Left lobe of liver (tissue), 2 donors: ENCODE results near the gene TJP2. TPM values are rescaled to one million over a fixed set of nuclear protein-coding genes. Genes with fewer than 3 reads are reported as not detected.
"Not testable (repeated sequence)": the region's sequence is repeated elsewhere in the genome, so short reads cannot be mapped to it uniquely, and the experiment has no call there.

Experiments
- ATAC-seq: fragments of 200-7000 bp; cut with Tn5 transposase; one replicate; pipeline ENCODE4 v1.9.1; 2020; ENCODE audit warnings: mild to moderate bottlenecking, moderate library complexity
- DNase-seq: peaks from one replicate; pipeline ENCODE4 v3.0.0-alpha.2; 2020; ENCODE audit warnings: low spot score
- total RNA-seq: library from RNA; stranded (reverse); gene quantifications from one replicate; pipeline ENCODE4 v1.2.1, GENCODE V29; 2021
- donor health status: DM: no; HTN: no; CAD: no; lungs with moderate emphysema.
- donor health status: DM: no; HTN: yes; CAD: no.

Gene TJP2
- total RNA-seq, 1 donor from 2014 or later = 81.2 TPM

DNA sequence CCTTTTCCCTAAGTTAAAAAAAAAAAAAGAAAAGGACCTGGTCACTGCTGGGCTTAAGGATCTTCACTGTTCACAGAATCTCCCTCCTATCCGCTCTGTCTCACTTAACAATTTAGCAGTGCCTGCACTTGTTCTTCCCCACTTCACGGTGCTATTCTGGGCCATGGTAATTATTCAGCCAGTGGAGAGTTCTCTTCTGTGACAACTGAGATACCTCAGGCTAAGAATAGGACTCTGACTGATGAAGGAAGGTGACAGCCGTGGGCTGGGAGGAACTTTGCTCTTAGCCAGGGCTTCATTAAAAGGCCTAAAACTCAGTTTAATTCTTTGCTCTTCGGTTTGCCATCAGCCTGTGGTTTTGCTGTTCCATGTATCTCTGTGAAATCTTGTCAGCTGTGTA lies 99.1 kb downstream of the TJP2 start:
- no peak for ATAC-seq
- no peak for DNase-seq

DNA sequence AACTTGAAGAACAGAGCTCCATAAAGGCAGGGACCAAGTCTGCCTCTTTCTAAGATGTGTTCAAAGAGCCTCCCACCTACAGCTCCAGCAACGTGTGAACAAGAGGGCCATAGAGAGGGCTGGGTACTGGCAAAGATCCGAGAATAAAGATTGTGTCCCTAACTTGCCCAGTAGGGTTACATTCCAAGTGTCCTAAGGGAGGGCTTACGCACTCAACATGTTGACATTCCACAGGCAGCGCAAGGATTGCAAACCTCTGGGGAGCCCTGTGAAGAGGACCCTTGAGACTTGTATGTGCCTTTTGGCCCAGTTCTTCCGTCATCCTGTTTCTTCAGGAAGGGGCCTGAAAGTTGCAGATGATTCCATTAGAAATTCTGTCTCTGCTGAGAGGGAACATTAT lies 102.7 kb downstream of the TJP2 start:
- no peak for DNase-seq
- no peak for ATAC-seq

DNA sequence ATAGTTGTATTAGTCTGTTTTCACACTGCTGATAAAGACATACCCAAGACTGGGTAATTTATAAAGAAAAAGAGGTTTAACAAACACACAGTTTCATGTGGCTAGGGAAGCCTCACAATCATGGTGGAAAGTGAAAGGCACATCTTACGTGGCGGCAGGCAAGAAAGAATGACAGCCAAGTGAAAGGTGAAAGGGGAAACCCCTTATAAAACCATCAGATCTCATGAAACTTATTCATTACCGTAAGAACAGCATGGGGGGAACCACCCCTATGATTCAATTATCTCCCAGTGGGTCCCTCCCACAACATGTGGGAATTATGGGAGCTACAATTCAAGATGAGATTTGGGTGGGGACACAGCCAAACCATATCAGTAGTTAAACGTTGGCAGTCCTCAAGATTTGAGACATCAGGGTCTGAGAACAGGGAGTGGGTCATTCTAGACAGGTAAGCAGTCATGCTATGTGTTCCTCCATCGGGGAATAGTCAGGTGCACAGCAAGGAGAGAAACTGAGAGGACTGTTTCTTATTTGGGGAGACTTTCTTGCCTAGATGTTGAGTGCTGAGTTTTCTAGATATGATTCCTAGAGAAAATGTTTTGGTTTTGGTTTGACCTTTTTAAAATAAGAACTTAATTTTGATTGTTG lies 105.1 kb downstream of the TJP2 start:
- ATAC-seq = no peak
- no peak for DNase-seq

DNA sequence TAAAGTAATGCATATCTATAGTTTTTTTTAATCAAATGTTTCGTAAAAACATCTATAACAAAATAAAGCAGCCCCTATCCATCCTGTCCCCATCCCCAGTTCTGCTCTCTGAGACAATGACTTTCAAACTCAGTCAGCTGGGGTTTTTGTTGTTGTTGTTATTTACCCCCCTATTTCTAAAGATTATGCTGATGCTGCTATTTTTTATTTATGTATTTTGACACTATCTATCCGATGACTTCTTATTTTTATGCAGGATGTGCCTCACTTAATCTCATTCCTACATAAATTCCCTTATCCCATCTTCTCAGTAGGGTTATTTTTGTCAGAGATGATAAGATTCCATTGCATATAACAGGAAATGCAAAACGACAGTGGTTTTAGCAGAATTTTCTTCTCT lies 105.7 kb downstream of the TJP2 start:
- DNase-seq (no peak), ATAC-seq (no peak)

DNA sequence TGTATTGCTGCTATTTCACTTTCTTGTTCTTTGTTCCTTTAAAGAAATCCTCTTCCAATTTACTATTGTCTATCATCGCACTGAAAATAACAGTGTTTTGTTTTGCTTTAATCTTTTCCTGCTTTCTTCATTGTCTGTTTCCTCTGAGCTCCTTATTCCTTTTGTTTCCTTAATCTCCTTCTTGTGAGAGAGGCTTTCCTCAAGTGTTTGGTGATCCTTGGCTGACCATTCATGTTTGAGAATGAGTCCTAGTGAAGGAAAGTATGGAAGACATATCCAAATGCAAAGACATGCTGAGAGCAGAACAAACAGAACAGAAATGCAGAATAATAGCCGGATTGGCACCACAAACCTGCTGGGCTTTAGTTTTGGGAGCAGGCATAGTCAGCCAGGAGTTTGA lies 108.9 kb downstream of the TJP2 start:
- DNase-seq (no peak), ATAC-seq (no peak)

DNA sequence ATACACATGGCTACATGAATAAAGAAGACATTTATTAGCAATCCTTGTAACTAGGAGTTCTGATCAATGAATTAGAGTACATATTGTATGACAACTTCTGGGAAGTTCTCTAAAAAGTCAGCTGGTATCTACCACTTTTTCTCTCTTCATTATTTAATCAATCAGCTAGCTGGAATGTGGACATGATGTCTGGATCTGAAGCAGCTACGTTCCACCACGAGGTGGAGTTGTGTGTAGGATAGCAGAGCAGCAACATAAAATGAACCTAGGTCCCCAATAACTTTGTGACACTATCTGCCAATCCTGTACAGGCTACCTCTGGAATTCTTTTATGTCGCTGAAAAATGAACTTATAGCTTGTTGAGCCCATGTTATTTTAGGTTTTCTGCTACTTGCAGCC lies 118.0 kb downstream of the TJP2 start:
- no peak for DNase-seq
- ATAC-seq = no peak

DNA sequence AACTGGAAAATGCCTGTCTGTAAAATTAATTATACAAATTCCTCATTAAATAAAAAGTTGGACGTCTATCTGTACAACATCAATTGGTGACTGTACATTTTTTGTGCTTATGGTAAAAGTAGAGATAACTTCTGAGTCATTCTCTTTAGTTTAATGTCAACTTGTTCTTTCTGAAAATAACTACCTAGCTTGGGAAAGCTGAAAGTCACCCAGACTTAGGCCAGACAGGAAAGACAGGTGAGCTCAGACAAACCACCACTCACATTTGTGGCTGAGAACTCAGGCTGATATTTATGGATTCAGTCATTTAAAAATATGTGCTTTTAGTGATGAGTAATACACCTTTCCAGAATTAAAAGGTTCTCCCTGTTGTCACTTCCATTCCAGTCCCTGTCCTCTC lies 119.1 kb downstream of the TJP2 start:
- DNase-seq = no peak
- no peak for ATAC-seq

DNA sequence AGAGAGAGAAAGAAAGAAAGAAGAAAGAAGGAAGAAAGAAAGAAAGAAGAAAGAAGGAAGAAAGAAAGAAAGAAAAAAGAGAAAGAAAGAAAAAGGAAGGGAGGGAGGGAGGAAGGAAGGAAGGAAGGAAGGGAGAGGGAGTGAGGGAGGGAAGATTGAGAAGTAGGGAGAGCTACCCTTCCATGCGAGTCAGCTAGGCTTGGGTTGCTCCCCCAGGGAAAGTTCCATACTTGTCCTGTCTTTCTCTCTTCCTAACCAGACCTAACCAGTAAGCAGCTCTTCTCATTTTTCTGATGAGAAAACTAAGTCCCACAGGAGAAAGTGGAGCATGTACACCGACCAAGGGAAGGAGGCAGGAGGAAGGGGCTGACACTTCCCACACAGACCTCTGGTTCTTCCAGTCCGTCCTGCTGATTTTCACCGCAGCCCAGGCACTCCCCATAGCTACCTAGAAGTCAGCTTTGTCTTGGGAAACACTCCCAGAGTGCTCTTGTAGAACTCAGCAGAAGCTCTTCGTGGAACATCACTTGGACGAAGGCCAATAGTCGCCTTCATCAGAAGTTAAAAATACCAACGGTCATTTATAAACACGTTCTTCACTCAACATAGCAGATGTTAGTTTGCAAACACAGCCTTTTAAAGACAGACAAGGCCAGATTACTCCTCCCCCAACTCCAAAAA lies 121.9 kb downstream of the TJP2 start:
- ATAC-seq = no peak
- DNase-seq = no peak

DNA sequence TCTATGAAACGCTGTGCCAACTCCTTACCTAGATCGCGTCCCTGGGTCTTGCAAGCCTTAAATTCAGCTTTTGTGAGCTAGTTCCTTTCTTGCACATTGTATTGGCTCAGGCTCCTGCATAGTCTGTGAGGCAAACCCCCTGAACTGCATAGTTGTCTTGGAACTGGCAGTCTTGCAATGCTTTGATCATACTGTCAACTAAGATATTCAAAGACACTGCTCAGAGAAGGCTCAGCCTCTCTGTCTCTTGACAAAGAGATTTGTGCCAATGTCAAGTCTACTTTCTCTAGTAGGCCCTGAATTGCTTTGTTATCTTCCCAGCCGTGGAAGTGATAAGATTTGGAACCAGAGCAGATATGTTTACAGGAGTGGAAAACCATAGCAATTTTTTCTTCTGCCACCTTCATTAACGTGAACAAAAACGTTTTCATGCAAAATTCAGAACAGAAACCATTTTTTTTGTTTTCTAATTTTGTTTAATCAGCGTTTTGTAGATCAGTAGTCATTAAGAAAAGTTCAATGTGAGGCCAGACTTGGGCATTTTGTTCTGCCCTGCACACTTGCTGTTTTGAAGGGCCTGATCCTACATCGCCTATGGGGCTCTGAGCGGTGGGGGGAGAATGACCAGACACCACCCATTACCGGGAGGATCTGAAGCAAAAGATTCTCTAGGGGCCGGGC lies 123.4 kb downstream of the TJP2 start:
- DNase-seq (no peak), ATAC-seq (no peak)

DNA sequence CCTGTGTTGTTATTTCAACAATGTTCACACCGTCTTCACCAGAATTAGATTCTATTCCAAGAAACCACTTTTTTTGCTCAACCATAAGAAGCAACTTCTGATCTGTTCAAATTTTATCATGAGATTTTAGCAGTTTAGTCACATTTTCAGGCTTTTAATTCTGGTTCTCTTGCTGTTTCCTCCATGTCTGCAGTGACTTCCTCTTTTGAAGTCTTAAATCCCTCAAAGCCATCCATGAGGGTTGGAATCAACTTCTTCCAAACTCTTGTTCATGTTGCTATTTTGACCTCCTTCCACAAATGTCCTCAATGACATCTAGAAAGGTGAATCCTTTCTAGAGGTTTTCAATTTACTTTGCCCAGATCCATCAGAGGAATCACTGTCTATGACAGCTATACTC lies 125.2 kb downstream of the TJP2 start:
- DNase-seq (no peak), ATAC-seq (no peak)

DNA sequence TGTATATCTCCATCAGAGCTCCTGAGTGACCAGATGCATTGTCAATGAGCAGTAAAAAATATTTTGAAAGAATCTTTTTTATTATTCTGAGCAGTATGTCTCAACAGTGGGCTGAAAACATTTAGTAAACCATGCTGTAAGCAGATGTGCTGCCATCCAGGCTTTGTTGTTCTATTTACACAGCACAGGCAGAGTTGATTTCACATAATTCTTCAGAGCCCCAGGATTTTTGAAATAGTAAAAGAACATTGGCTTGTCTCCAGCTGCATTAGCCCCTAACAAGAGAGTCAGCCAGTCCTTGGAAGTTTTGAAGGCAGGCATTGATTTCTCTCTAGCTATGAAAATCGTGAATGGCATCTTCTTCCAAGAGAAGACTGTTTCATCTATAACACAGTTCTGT lies 125.7 kb downstream of the TJP2 start:
- DNase-seq (no peak), ATAC-seq (no peak)

DNA sequence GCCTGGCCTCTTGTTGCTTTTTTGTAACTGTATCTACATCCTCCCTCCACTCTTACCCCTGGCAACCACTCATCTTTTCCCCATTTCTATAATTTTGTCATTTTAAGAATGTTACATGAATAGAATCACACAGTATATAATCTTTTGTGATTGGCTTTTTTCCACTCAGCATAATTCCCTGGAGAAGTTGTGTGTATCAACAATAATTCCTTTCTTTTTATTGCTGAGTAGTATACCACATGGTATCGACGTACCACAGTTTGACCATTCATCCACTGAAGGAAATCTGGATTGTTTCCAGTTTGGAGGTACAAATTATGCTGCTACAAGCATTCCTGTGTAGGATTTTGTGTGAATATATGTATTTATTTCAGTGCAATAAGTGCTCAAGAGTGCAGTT lies 129.3 kb downstream of the TJP2 start:
- ATAC-seq (no peak), DNase-seq (no peak)

DNA sequence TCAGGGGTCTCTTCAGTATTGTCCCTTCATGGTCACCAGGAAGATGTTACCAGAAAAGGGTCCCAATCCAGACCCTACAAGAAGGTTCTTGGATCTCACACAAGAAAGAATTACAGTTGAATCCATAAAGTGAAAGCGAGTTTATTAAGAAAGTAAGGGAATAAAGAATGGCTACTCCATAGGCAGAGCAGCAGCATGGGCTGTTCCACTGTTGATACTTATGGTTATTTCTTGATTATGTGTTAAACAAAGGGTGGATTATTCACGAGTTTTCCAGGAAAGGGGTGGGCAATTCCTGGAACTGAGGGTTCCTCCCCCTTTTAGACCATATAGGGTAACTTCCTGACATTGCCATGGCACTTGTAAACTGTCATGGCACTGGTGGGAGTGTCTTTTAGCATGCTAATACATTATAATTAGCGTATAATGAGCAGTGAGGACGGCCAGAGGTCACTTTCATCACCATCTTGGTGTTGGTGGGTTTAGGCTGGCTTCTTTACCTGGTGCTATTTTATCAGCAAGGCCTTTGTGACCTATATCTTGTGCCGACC lies 132.9 kb downstream of the TJP2 start:
- ATAC-seq, DNase-seq: not testable (repeated sequence)

DNA sequence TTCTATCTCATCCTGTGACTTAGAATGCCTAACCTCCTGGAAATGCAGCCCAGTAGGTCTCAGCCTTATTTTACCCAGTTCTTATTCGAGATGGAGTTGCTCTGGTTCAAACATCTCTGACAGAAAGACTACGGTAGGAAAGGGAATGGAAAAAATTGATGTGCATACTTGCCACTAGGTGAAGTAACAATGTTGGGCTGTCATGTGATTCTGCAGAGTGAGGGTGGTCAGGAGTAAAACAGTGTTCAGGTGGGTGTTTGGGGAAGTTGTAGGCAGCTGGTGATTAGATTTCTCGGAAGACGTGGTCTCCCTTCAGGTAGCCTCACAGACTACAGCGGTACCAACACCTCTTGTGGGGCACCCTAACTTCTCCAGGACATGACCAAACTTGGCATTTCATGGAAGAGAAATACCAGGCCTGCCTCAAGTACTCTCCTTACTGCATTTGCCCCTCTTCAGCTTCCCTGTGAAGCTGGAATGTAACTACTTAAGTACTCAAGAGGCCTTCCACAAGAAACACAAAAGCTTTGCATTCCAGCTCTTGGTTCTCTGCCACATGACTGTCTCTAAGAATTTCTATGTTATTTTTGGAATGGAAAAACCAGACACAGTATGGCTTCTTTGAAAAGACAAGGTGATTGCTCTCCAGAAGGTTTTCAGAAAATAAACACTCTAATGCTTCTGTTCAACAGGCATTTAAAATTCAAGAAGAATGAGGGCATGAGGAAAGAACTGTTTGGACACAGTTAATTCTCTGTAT lies 133.5 kb downstream of the TJP2 start:
- DNase-seq = no peak
- ATAC-seq = no peak

DNA sequence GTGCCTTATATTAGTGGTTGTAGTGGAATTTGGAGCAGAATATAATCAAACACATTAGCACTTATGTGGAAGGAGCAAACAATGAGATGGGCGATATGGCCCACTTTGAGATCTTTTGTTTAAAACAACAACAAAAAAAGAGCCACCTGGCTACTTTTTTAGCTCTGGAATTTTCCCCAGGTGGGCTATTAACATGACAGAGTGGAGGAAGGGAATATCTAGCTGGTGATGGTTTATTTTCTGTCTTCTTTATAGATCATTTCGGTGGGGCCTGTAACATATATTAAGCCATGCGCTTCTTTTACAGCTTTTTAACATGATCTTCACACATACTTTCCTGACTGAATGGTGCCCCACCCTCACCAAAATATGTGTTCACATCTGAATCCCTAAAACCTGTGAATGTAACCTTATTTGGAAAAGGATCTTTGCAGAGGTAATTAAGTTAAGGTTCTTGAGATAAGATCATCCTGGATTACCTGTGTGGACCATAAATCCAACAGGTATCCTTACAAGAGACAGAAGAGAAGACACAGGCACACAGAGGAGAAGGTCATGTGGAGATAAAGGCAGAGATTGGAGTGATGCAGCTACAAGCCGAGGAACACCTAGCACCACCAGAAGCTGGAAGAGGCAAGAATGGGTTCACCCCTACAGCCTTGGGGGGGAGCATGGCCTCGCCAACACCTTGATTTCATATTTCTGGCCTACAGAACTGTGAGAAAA lies 134.3 kb downstream of the TJP2 start:
- DNase-seq (no peak), ATAC-seq (no peak)

DNA sequence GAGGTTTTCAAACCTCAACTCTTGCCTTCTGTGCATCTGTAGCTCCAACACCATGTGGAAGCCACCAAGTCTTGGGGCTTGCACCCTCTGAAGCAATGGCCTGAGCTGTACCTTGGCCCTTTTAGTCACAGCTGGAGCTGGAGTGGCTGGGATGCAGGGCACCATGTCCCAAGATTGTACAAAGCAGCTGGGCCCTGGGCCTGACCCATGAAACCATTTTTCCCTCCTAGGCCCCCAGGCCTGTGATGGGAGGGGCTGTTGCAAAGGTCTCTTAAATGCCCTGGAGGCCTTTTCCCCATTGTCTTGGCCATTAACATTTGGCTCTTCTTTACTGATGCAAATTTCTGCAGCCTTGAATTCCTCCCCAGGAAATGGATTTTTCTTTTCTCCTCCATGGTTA lies 139.1 kb downstream of the TJP2 start:
- DNase-seq = no peak
- ATAC-seq = no peak

DNA sequence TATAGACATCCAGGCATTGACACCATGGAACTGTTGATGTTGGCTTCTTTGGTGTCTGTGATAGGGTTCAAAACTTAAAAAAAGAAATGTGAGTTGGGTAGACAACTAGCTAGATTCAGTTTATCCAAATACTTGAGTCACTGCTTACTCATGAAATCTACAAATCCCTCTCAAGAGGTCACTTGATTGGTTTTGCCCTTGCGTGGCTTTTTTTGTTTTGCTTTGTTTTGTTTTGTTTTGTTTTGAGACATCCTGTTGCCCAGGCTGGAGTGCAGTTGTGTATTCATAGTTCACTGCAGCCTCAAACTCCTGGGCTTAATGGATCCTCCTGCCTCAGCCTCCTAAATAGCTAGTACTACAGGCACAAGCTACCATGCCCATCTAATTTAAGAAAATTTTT lies 140.5 kb downstream of the TJP2 start:
- ATAC-seq (no peak), DNase-seq (no peak)

DNA sequence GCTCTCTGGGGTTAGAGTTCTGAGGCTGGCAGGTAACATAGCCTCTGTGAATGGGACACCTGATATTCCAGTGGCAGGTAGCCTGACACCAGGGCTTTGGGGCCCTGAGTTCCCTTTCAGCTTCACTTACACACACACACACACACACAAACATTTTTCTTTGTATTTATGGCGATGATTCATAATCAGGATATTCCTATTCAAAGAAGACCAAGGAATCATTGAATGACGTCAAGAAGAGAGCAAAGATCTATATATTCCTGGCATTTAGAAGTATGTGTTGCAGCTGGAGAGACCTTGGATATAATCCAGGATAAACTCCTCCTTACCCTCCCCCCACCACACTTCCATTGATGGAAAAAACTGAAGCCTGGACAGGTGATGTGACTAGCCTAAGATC lies 143.0 kb downstream of the TJP2 start:
- DNase-seq = no peak
- no peak for ATAC-seq

DNA sequence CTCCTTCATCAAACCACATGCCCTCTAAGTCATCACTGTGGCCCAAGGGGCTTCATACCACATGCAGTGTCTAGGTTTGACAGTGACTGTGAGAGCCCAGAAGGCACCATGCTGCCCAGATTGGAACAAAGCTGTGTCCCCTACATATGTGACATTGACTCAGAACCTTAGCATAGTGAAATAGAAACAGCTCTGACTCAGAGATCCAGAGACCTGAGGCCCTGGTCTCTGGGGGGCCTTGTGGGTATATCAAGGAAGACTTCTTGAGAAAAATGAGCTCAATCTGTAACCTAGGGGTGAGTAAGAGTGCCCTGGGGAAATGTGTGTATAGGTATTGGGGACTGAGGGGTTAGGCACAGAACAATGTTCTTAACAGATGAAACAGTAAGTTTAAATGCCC lies 143.8 kb downstream of the TJP2 start:
- ATAC-seq = no peak
- no peak for DNase-seq

DNA sequence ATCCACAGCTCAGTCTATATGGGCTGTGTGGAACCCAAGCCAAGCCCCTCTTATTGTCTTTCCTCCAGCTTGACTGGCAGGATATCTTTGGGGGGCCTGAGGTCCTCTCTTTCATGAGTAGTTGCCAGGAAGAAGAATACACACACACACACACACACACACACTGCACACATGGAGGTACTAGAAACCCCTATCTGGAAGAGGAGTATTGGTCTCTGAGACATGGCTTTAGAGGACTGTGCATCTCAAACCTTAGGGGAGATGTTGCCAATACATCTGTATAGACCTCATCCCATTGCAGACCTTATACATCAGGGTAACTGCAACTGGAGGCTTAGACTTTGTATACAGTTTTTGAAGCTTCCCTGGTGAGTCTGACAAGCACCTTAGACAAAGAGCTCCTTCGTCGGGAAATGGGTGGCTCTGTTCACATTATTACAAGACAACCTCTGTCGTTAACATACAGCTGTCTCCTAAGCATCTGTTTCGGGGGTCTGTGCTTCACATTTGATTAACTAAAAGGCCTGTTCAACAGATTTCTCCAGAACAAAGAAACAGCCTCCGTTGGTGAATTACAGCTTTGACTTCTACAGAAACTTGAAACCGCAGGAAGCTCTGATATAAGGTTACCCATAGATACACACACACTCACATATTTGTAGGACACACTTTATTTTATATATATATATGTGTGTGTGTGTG lies 145.4 kb downstream of the TJP2 start:
- DNase-seq (no peak), ATAC-seq (no peak)
